Measurements from ENCODE around the gene DVL1.
"Not testable (repeated sequence)": the region's sequence is repeated elsewhere in the genome, so short reads cannot be mapped to it uniquely, and the experiment has no call there.

The DVL1 gene

GRCh38 chr1:1349256-1350012, at the start of gene DVL1:
Gene DVL1 (minus strand): TSS chr1:1349418. CDS start chr1:1349065, 353 bp downstream.
- DNase-seq = peak; percentile 5 to 14

GRCh38 chr1:1398677-1399186, 49.5 kb upstream of the DVL1 start:
- no peak for DNase-seq

- peak in 1 of 2 experiments; percentile 3 for DNase-seq
Observed at GRCh38 chr1:1397839-1398523, 48.8 kb upstream of the DVL1 start.

- DNase-seq = no peak
Observed at GRCh38 chr1:1395166-1395565, 45.9 kb upstream of the DVL1 start.

- DNase-seq = no peak
Observed at GRCh38 chr1:1394116-1394515, 44.9 kb upstream of the DVL1 start.

- no peak for DNase-seq
Observed at GRCh38 chr1:1393428-1393827, 44.2 kb upstream of the DVL1 start.

- no peak for DNase-seq
Observed at GRCh38 chr1:1393014-1393413, 43.8 kb upstream of the DVL1 start.

GRCh38 chr1:1391225-1391624, 42.0 kb upstream of the DVL1 start:
- no peak for DNase-seq

- DNase-seq = no peak
Observed at GRCh38 chr1:1390675-1391074, 41.5 kb upstream of the DVL1 start.

GRCh38 chr1:1388078-1388472, 38.9 kb upstream of the DVL1 start:
- no peak for DNase-seq

GRCh38 chr1:1387098-1388077, 38.2 kb upstream of the DVL1 start:
- DNase-seq = no peak

GRCh38 chr1:1385931-1386330, 36.7 kb upstream of the DVL1 start:
- DNase-seq = no peak

GRCh38 chr1:1385339-1385738, 36.1 kb upstream of the DVL1 start:
- DNase-seq = not testable (repeated sequence)

- no peak for DNase-seq
Observed at GRCh38 chr1:1381294-1381693, 32.1 kb upstream of the DVL1 start.

- no peak for DNase-seq
Observed at GRCh38 chr1:1380860-1381259, 31.6 kb upstream of the DVL1 start.

- no peak for DNase-seq
Observed at GRCh38 chr1:1377540-1378205, 28.5 kb upstream of the DVL1 start.

GRCh38 chr1:1376551-1377226, 27.5 kb upstream of the DVL1 start:
- DNase-seq = no peak

GRCh38 chr1:1374929-1375662, 25.9 kb upstream of the DVL1 start, which contains the start of gene AURKAIP1:
Gene AURKAIP1 (minus strand): TSS chr1:1375207. CDS start chr1:1374756, 451 bp downstream.
- peak; percentile 97 to 98 for DNase-seq

GRCh38 chr1:1374589-1374928, 25.3 kb upstream of the DVL1 start:
- DNase-seq = no peak

- DNase-seq = no peak
Observed at GRCh38 chr1:1373815-1374588, 24.8 kb upstream of the DVL1 start.

Measured in AML-193 (cell line).